Neural crest cell (in vitro differentiated cells): ENCODE data around the gene GALNT14. TPM values are rescaled to one million over a fixed set of nuclear protein-coding genes. Genes with fewer than 3 reads are reported as not detected.
A peak's percentile ranks its signal among the peaks of the same experiment; 100 is the strongest.

Experiments used
- DNase-seq: peaks from one replicate; pipeline ENCODE4 v3.0.0; 2021; ENCODE audit warnings: low read depth, mixed read lengths, low spot score
- H3K27ac Mint-ChIP-seq: one replicate; pipeline ENCODE4 v1.8.0; 2021; ENCODE audit warnings: mild to moderate bottlenecking, mixed read lengths; ENCODE audit not compliant: unreplicated experiment
- H3K27me3 Mint-ChIP-seq: 2 replicates; pipeline ENCODE4 v1.8.0; 2021; ENCODE audit warnings: low read depth, mild to moderate bottlenecking, mixed read lengths
- H3K36me3 Mint-ChIP-seq: 2 replicates; pipeline ENCODE4 v1.8.0; 2021; ENCODE audit warnings: low read depth, mild to moderate bottlenecking, mixed read lengths
- H3K4me1 Mint-ChIP-seq: 2 replicates; pipeline ENCODE4 v1.8.0; 2021; ENCODE audit warnings: mixed read lengths
- H3K4me3 Mint-ChIP-seq: one replicate; pipeline ENCODE4 v1.8.0; 2021; ENCODE audit warnings: mild to moderate bottlenecking, mixed read lengths
- H3K9me3 Mint-ChIP-seq: 2 replicates; pipeline ENCODE4 v1.8.0; 2021; ENCODE audit warnings: mixed read lengths
- CTCF ChIP-seq: fragments of 200-600 bp; sonication (generic); conservative IDR thresholded peaks from 2 replicates; pipeline ENCODE4 v1.5.0; 2021; ENCODE audit warnings: antibody characterized with exemption, mild to moderate bottlenecking
- total RNA-seq: library from RNA; stranded (reverse); gene quantifications from 2 replicates; pipeline ENCODE4 v1.2.1, GENCODE V29; 2021

GALNT14 gene
- total RNA-seq, 1 donor from 2014 or later, result 1.5 TPM

DNA sequence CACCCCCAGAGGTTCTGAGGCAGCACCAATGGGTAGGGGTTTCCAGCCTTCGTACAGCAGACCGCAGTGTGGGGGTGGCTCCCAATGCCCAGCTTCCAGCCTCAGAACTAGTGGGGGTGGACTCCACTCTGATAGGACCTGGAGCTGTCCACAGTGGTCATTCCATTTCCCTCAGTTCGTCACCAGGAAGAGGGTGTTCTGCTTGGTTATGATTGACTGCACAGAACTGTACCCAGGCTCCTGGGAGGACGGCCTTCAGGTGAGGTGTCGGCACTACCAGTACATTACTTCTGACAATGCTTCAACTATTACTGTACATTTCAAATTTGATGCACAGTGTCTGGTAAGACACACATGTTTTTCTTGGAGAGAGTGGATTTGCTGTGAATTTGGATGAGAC is 180.6 kb downstream of the GALNT14 start:
- H3K36me3 Mint-ChIP-seq, result no peaks in the 10 kb centered on the region
- no peaks in the 10 kb centered on the region for H3K4me1 Mint-ChIP-seq
- no peak for DNase-seq
- H3K27me3 Mint-ChIP-seq, result peaks cover 2% of the 10 kb centered on the region
- no peak overlapping the region for H3K4me3 Mint-ChIP-seq
- TF ChIP-seq CTCF, result no peak
- H3K9me3 Mint-ChIP-seq, result no peaks in the 10 kb centered on the region
- no peak overlapping the region for H3K27ac Mint-ChIP-seq

DNA sequence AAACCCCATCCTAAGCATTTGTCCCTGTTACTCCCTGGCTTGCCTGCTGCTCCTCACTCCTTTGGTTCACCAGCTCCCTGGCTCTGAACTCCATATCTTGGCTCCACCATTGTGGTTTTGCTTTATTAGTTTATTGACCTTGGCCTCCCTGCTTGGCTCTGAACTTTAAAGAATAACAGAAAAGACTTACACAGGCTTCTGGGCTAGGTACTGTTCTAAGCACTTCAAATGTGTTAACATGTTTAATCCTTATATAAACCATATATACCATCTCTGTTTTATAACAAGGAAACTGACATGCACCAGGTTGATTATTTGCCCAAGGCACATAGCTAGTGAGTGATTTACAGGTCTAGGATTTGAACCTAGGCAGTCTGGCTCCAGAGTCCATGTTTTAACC is 181.2 kb downstream of the GALNT14 start:
- Mint-ChIP-seq H3K27me3 (peaks cover 2% of the 10 kb centered on the region), H3K4me1 (no peaks in the 10 kb centered on the region), H3K4me3 (no peak overlapping the region), H3K27ac (no peak overlapping the region), H3K9me3 (no peaks in the 10 kb centered on the region), H3K36me3 (no peaks in the 10 kb centered on the region)
- no peak for TF ChIP-seq CTCF
- DNase-seq, result no peak

DNA sequence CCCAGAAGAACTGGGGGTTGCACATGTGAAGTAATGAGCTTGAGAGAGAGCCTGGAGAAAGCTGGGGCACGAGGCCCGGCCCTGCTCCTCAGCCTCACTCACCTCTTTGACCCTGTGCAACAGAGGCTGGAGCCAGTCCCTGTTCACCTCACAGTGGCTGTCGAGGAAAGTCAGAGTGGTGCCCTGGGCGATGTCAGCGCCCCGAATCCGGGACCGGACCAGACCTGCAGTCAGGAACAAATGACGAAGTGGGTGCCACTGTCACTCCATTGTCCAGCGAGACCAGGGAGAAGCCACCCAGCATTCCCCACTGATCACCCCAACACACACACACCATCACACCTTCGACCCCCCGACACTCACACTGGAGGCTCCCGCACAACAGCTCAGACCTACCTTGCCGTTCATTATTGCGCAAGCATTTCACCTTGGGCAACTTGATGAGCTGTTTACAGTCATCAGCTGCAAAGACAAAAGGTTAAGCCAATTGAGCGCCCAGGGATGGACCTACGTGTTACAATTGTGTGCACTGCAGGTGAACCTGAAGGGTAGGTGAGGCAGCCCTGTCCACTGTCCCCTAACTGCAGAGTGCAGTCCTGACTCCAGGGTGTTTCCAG is 182.6 kb downstream of the GALNT14 start:
- no peak for TF ChIP-seq CTCF
- Mint-ChIP-seq H3K4me3 (no peak overlapping the region), H3K4me1 (no peaks in the 10 kb centered on the region), H3K9me3 (no peaks in the 10 kb centered on the region), H3K27me3 (peaks cover 2% of the 10 kb centered on the region), H3K36me3 (no peaks in the 10 kb centered on the region), H3K27ac (peak overlapping the region; percentile 71)
- no peak for DNase-seq

GRCh38 chr2:30950339-30950738 is 187.9 kb downstream of the GALNT14 start:
- H3K27ac Mint-ChIP-seq, result peak overlapping the region; percentile 31
- no peak overlapping the region for H3K4me3 Mint-ChIP-seq
- no peak for TF ChIP-seq CTCF
- peaks cover 2% of the 10 kb centered on the region for H3K27me3 Mint-ChIP-seq
- no peaks in the 10 kb centered on the region for H3K9me3 Mint-ChIP-seq
- DNase-seq, result no peak
- H3K36me3 Mint-ChIP-seq, result no peaks in the 10 kb centered on the region
- no peaks in the 10 kb centered on the region for H3K4me1 Mint-ChIP-seq

DNA sequence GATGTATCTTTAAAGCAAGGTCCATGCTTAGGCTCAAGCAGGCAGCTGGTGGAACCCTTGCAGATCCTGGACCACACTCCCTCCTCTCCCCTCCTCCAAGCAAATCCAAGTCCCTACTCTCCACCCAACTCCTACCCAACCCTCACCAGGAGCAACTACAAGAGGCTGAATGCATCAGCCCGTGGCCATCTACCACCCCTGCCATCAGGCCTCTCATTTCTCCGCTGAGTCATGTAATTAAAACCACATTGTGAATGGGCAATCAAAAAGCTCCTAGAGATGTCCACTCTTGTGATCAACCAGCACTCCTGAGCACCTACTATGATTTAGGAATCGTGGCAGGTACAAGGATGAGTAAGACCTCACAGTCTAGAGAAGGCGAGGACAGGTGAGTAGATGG is 188.8 kb downstream of the GALNT14 start:
- H3K9me3 Mint-ChIP-seq, result no peaks in the 10 kb centered on the region
- H3K27me3 Mint-ChIP-seq, result peaks cover 2% of the 10 kb centered on the region
- TF ChIP-seq CTCF, result no peak
- no peak for DNase-seq
- H3K4me1 Mint-ChIP-seq, result no peaks in the 10 kb centered on the region
- no peak overlapping the region for H3K27ac Mint-ChIP-seq
- no peak overlapping the region for H3K4me3 Mint-ChIP-seq
- no peaks in the 10 kb centered on the region for H3K36me3 Mint-ChIP-seq
